ENCODE data around the gene ST6GALNAC3.

The ST6GALNAC3 gene

GRCh38 chr1:76430531-76430930 lies 356.0 kb downstream of the ST6GALNAC3 start:
- no peak for DNase-seq (ENCODE audit: low spot score)

DNA sequence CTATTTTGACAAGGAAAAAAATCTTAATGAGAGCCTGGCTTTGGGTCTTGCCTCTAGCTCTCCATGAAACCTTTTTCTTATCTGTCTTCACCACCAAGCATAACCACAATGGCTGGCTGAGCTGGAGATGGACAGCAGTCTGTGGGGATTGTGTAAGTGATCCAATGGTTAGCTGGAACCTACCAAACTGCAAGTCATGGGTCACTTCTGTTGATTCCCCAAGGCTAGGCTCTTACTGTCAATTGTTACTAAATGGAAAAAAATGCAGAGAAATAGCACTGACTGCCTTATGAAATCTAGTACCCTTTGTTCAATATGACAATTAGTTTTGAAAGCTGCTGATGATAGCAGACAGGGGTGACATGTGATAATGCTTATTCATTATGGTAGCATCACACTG lies 359.0 kb downstream of the ST6GALNAC3 start:
- DNase-seq (ENCODE audit: low spot score), result no peak

DNA sequence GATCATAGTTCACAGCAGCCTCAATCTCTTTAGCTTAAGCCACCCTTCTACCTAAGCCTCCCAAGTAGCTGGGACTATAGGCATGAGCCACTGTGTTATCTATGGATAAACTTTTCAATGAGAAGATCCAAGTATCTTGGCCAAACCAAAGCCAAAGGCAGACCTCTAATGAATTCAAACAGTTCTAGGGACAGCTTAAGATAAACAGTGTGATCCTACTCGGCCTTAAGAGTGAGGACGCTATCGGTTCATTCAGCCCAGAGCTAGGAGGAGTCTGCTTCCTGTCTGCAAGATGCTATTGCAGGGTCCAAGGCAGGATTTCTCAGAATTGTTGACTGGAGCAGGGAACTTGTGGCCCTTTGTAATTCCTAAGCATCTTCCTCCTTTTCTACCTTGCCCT lies 368.7 kb downstream of the ST6GALNAC3 start:
- DNase-seq (ENCODE audit: low spot score), result no peak

DNA sequence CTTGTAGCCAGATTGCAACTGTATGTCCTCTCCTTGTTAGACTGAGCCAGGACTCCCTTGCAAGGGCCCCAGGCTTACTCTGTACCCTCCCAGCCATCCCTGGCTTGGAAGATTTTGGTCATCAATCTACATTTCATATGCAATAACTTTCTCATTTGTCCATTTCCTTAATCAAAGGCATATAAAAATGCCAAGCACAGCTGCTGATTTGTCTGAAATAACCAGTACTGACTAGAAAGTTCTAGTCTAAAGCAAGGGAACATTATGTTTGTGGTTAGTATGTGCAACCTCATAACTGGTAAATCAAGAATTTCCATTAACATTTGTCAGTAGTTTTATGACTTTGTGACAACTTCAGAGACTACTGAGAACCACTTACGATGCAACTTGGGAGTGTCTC lies 370.2 kb downstream of the ST6GALNAC3 start:
- no peak for DNase-seq (ENCODE audit: low spot score)

DNA sequence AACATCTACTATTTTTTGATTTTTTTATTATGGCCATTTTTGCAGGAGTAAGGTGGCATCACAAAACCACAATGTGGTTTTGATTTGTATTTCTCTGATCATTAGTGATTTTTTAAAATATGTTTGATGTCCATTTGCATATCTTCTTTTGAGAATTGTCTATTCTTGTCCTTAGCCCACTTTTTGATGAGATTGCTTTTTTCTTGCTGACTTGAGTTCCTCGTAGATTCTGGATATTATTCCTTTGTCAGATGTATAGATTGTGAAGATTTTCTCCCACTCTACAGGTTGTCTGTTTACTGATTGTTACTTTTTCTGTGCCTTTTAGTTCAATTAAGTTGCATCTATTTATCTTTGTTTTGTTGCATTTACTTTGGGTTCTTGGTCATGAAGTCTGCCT lies 375.7 kb downstream of the ST6GALNAC3 start:
- no peak for DNase-seq (ENCODE audit: low spot score)

- DNase-seq (ENCODE audit: low spot score), result no peak
Observed at GRCh38 chr1:76463278-76463677, 388.7 kb downstream of the ST6GALNAC3 start.

DNA sequence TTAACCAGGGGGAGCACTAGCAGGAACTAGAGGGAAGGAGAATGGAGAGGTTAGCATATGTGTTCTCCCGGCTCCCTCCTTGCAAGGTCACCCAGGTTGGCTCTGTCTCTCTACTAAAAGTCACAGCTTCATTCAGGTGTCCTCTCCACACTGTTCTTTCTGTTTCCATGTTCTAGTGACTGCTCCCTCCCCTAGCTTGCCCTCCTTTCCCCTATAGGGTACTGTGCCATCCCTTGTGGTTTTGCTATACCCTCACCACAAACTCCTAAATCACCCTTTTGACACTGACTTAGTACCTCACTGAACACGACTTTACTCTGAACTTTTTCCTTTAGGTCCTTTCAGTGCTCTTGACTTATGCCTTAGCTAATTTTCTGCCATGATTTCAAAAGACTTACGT lies 389.3 kb downstream of the ST6GALNAC3 start:
- no peak for DNase-seq (ENCODE audit: low spot score)

DNA sequence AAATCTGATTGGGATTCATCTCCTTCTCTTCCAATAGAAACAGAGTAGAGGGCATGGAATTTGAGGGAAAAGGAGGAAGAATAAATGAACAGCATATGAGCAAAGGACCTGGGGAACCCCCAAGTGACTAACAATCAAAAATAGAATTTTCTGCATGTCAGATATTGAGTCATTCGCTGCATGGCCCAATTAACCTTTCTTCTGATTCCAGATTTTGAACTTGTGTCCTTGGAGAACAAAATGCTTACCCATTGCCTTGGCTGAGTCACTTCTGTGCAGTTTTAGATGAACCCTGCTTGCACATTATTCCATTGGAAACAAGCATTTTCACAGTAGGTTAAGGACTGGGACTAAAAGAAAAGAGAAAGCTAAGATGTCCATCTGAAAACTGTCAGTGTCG lies 390.5 kb downstream of the ST6GALNAC3 start:
- no peak for DNase-seq (ENCODE audit: low spot score)

GRCh38 chr1:76470166-76470565 lies 395.6 kb downstream of the ST6GALNAC3 start:
- no peak for DNase-seq (ENCODE audit: low spot score)

- no peak for DNase-seq (ENCODE audit: low spot score)
Observed at GRCh38 chr1:76471536-76471935, 397.0 kb downstream of the ST6GALNAC3 start.

GRCh38 chr1:76473591-76473990 lies 399.0 kb downstream of the ST6GALNAC3 start:
- no peak for DNase-seq (ENCODE audit: low spot score)

DNA sequence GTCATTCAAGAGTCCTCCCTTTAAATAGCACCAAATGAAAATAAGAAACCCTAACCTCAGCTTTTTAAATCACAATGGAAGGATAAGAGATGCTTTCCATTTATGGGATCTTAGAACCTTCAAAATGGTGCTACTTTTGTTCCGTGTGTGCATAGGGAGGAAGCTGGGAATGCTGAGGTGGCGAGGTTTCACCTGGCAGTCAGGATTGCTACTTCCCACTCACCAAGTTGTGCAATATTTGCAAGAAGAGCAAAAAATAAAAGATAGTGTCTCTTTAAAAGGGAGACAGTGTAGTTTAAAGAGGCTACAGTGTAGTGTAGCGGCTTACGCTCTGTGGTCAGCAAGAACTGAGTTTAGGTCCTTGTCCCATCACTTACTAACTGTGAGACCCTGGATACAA lies 400.4 kb downstream of the ST6GALNAC3 start:
- no peak for DNase-seq (ENCODE audit: low spot score)

DNA sequence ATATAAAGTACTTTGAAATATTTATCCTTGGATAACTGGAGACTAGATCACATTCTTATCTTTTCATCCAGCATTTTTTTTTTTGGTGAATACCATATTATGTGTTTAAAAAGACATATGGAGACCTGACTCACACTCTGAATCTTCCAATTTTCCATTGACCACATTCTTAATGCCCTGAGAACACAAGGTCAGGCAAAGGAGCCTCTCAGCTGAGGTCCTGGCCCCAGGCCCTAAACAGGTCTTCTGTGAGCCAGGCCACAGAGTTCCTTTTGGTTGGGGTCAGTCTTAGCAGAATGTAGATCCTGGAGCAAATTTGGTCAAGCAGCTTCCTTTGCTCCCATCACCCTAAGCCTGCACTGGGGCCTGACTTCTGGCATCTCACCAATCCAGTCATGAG lies 402.6 kb downstream of the ST6GALNAC3 start:
- no peak for DNase-seq (ENCODE audit: low spot score)

GRCh38 chr1:76480827-76481226 lies 406.3 kb downstream of the ST6GALNAC3 start:
- no peak for DNase-seq (ENCODE audit: low spot score)

DNA sequence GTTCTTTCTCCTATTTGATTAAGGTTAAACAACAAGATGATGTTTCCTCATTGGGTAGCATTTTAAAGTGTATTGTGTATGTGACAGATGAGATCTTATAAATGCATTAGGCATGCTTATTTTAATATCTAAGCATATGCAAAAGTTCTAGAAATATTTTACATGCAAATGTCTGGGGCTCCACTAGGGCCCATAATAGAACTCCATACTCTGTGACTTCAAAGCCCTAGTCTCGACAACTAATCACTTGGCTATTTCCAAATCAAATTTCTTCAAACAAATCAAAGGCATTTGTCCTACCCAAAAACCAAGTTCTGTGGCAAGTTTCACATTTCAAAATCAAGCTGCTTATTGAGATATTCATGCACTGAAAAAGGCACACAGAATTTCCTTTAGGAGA lies 407.1 kb downstream of the ST6GALNAC3 start:
- no peak for DNase-seq (ENCODE audit: low spot score)

DNA sequence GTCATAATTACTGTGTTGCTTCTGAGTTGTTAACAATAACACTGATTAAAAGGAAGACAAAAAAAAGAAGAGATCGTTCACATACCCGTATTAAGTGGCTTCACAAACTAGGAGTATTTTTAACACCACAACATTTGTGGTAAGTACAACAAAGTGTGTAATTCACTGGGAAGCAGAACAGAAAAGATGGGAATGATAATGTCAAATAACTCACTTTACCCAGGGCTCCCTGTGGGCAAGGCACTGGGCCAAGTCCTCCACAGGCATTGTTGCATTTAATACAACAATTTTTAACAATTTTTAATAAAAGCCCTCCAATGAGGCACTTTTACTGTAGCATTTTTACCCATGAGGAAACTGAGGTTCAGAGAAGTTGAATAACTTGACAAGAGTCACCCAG lies 407.7 kb downstream of the ST6GALNAC3 start:
- no peak for DNase-seq (ENCODE audit: low spot score)

GRCh38 chr1:76491737-76492136 lies 417.2 kb downstream of the ST6GALNAC3 start:
- no peak for DNase-seq (ENCODE audit: low spot score)

DNA sequence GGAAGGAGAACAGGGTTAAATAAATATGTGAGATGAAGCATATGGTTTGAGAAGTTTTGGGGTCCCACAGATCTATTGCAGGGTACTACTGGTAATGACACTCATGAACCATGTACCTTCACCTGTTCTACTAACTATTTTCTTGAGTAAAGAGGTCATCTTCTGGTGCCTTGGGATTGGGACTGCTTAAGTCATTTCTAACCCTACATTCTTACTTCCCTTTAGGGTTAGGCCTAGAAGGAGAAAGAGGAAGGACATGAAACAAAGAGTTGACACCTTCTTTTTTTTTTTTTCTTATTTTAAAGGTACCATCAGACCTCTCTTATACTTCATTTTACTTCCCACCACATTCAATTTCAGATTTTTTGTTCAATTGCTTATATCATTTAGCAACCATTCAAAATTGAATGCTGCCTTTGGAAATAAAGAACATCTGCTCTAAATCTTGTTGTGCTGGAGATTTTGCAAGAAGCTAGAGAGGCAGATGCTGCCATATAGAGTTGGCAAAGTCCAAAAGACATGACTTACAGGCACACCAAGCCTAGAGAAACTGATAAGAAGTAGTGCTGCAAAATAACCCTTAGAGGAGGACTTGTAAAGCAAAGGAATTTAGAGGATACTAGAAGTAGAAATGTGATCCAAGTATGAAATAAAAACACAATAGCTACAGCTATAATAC lies 418.3 kb downstream of the ST6GALNAC3 start:
- DNase-seq (ENCODE audit: low spot score), result no peak

DNA sequence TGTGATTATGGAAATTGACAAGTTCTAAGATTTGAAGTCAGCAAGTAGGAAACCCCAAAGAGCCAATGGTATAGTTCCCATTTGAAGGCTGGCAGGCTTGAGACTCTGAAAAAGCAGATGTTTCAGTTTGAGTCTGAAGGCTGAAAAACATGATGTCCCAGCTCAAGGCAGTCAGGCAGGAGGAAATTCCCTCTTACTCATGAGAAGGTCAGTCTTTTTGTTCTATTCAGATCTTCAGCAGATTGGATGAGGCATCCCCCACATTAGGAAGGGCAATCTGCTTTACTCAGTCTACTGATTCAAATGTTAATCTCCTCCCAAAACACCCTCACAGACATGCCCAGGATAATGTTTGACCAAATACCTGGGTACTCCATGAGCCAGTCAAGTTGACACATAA lies 420.3 kb downstream of the ST6GALNAC3 start:
- DNase-seq (ENCODE audit: low spot score), result no peak

- DNase-seq (ENCODE audit: low spot score), result no peak
Observed at GRCh38 chr1:76496871-76497270, 422.3 kb downstream of the ST6GALNAC3 start.

DNA sequence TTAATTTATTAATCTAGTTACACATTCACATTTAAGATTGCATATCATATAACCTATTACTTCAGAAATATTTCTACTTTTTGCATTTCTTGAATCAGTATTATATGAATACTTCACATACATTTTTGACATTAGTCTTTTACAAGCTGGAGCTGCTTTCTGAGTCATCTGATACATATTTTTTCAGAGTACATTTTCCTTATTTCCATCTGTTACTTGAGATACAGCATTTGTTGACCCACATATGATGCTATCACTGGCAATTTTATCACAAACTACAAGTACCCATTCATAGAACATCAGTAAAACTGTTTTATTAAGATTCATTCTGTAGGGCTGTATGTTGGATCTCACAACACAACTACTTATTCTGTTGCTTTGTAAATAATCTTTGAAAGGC lies 425.6 kb downstream of the ST6GALNAC3 start:
- DNase-seq (ENCODE audit: low spot score), result no peak

DNA sequence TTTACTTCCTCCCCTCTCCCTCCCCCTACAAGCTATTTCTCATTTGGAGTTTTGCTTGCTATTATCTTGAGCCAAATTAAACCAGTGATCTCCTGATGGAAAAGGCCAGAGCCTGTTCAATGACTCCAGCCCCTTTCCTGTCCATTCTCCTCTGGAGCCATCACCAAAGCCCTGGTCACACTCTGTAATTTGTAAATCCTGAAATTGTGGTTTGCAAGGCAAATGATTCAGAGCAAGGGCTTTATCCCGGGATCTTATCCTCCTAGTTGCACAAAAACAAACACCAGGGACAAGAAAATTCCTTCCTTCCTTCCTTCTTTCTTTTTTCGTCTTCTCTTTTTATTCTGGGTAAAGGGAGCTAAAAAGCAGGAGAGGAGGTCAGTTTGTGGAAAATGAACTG lies 426.6 kb downstream of the ST6GALNAC3 start:
- no peak for DNase-seq (ENCODE audit: low spot score)

DNA sequence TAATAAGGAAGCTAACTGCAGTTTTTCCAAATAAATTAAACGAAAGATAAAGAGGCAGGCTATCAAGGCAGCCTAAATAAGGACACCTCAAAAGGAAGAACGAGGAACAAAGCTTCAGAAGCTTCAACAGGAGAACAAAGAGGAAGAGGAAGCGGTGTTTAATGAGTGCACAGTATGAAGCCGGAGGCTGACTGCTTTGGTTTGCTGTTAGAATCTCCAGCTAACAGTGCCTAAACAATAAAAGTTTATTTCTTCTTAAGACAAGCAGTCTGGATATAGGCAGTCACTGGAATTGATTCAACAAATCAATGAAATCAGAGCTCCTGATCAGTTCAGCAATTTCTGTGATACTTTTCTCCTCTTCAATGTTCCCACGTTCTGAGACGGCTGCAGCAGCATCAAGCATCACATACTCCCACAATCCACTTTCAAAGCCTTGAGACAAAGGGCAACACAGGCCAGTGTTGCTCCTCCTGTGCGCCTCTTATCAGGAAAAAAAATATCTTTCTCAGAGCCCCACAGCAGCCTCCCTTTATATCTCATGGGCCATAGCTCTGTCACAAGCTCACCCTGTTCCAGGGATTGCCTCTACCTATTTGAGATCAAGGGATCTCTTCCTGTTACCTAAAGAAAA lies 427.2 kb downstream of the ST6GALNAC3 start:
- DNase-seq (ENCODE audit: low spot score), result no peak

DNA sequence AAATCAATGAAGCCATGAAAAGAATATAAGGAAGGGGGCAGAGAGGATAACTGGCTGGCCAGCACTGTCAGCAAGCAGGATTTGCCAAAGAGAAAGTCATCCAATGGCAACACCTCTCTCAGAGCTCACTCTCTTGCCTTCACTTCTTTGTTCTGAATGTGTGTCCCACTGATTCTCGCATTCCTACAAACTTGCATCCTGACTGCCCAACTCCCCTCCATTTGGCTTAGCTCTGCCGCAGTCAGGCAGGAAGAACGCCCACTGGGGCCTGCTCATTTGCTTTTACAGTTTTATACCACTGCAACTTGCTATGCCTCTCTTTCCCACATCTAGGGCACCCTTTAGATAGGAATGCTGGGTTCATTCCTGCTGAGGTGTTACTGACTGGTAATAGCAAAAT lies 428.6 kb downstream of the ST6GALNAC3 start:
- no peak for DNase-seq (ENCODE audit: low spot score)

Measured in left forelimb (tissue), 1 donor.